Liver (tissue), 3 donors: ENCODE results near the gene ARL4D.

Experiments used
- EGR1 ChIP-seq, 2 donors: IDR thresholded peaks; 2 replicates each; pipeline ENCODE4 v1.6.1; 2016 to 2018; ENCODE audit warnings: antibody characterized with exemption in 2 of 2, low read depth in 2 of 2
- FOXA2 ChIP-seq: IDR thresholded peaks from 2 replicates; pipeline ENCODE4 v1.6.1; 2016; ENCODE audit warnings: antibody characterized with exemption
- GABPA ChIP-seq, 2 donors: IDR thresholded peaks in 1 of 2; conservative IDR thresholded peaks in 1 of 2; 2 replicates each; pipeline ENCODE4 v1.6.1; 2016; ENCODE audit warnings: antibody characterized with exemption in 2 of 2, mild to moderate bottlenecking in 1 of 2, moderate library complexity in 1 of 2
- MAX ChIP-seq: IDR thresholded peaks from 2 replicates; pipeline ENCODE4 v1.6.1; 2016; ENCODE audit warnings: antibody characterized with exemption
- NR2F2 ChIP-seq: IDR thresholded peaks from 2 replicates; pipeline ENCODE4 v1.6.1; 2016; ENCODE audit warnings: antibody characterized with exemption
- RAD21 ChIP-seq, 2 donors: IDR thresholded peaks; 2 replicates each; pipeline ENCODE4 v1.6.1; 2016; ENCODE audit warnings: antibody characterized with exemption in 2 of 2, mild to moderate bottlenecking in 2 of 2
- RXRA ChIP-seq, 2 donors: IDR thresholded peaks; 2 replicates each; pipeline ENCODE4 v1.6.1; 2017 to 2018; ENCODE audit warnings: antibody characterized with exemption in 2 of 2, mild to moderate bottlenecking in 1 of 2
- TAF1 ChIP-seq: conservative IDR thresholded peaks from 2 replicates; pipeline ENCODE4 v1.6.1; 2016; ENCODE audit warnings: antibody characterized with exemption, mild to moderate bottlenecking
- YY1 ChIP-seq: IDR thresholded peaks from 2 replicates; pipeline ENCODE4 v1.6.1; 2016; ENCODE audit warnings: antibody characterized with exemption, mild to moderate bottlenecking
- TF ChIP-seq, protein P1 (sequence below): fragments of 150-350 bp; IDR thresholded peaks from 2 replicates; pipeline ENCODE4 v1.5.1; 2017; ENCODE audit warnings: improper control_type of control experiment, low read depth, low read length; ENCODE audit not compliant: missing input control
- TF ChIP-seq, protein P2 (sequence below): IDR thresholded peaks from 2 replicates; pipeline ENCODE4 v1.6.1; 2016; ENCODE audit warnings: antibody characterized with exemption, mild to moderate bottlenecking
- donor health status: healthy.
- donor health status: healthy.

GRCh38 chr17:43380307-43380706, 18.5 kb upstream of the ARL4D start:
- TF ChIP-seq, protein P1, sequence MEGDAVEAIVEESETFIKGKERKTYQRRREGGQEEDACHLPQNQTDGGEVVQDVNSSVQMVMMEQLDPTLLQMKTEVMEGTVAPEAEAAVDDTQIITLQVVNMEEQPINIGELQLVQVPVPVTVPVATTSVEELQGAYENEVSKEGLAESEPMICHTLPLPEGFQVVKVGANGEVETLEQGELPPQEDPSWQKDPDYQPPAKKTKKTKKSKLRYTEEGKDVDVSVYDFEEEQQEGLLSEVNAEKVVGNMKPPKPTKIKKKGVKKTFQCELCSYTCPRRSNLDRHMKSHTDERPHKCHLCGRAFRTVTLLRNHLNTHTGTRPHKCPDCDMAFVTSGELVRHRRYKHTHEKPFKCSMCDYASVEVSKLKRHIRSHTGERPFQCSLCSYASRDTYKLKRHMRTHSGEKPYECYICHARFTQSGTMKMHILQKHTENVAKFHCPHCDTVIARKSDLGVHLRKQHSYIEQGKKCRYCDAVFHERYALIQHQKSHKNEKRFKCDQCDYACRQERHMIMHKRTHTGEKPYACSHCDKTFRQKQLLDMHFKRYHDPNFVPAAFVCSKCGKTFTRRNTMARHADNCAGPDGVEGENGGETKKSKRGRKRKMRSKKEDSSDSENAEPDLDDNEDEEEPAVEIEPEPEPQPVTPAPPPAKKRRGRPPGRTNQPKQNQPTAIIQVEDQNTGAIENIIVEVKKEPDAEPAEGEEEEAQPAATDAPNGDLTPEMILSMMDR = no peak
- no peak for TF ChIP-seq RAD21 (IDR thresholded peaks at IDR 0.05)
- TF ChIP-seq RXRA (IDR thresholded peaks at IDR 0.05) = no peak
- no peak for TF ChIP-seq TAF1
- TF ChIP-seq EGR1 (IDR thresholded peaks at IDR 0.05; ENCODE audit: low read depth in 2 of 2) = no peak
- TF ChIP-seq, protein P2, sequence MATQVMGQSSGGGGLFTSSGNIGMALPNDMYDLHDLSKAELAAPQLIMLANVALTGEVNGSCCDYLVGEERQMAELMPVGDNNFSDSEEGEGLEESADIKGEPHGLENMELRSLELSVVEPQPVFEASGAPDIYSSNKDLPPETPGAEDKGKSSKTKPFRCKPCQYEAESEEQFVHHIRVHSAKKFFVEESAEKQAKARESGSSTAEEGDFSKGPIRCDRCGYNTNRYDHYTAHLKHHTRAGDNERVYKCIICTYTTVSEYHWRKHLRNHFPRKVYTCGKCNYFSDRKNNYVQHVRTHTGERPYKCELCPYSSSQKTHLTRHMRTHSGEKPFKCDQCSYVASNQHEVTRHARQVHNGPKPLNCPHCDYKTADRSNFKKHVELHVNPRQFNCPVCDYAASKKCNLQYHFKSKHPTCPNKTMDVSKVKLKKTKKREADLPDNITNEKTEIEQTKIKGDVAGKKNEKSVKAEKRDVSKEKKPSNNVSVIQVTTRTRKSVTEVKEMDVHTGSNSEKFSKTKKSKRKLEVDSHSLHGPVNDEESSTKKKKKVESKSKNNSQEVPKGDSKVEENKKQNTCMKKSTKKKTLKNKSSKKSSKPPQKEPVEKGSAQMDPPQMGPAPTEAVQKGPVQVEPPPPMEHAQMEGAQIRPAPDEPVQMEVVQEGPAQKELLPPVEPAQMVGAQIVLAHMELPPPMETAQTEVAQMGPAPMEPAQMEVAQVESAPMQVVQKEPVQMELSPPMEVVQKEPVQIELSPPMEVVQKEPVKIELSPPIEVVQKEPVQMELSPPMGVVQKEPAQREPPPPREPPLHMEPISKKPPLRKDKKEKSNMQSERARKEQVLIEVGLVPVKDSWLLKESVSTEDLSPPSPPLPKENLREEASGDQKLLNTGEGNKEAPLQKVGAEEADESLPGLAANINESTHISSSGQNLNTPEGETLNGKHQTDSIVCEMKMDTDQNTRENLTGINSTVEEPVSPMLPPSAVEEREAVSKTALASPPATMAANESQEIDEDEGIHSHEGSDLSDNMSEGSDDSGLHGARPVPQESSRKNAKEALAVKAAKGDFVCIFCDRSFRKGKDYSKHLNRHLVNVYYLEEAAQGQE = no peak
- TF ChIP-seq YY1 = no peak
- no peak for TF ChIP-seq FOXA2
- TF ChIP-seq GABPA (IDR thresholded peaks at IDR 0.05 in 1 of 2, conservative IDR thresholded peaks at IDR 0.05 in 1 of 2) = no peak
- no peak for TF ChIP-seq NR2F2
- TF ChIP-seq MAX = no peak
